GM12878 (cell line): ENCODE results near the gene EIF4E2.
A peak's percentile ranks its signal among the peaks of the same experiment; 100 is the strongest.

Experiments used
- BACH1 ChIP-seq: fragments of 450-650 bp; IDR thresholded peaks from 2 replicates; pipeline ENCODE4 v1.6.1; 2017; ENCODE audit warnings: mild to moderate bottlenecking, borderline replicate concordance
- EP300 ChIP-seq, 2 experiments: fragments of 150-350 bp in 1 of 2; IDR thresholded peaks; 2 replicates each; pipeline ENCODE4 v1.6.1; 2011 to 2012; ENCODE audit warnings: low read depth in 2 of 2, low read length in 2 of 2, borderline replicate concordance in 1 of 2, improper control_type of control experiment in 1 of 2, inconsistent platforms in 1 of 2; ENCODE audit not compliant: control insufficient read depth in 1 of 2
- KDM1A ChIP-seq: fragments of 200-600 bp; sonication (generic); IDR thresholded peaks from 2 replicates; pipeline ENCODE4 v1.6.1; 2016; ENCODE audit warnings: borderline replicate concordance
- MEF2A ChIP-seq: IDR thresholded peaks from 2 replicates; pipeline ENCODE4 v1.6.1; 2011; ENCODE audit warnings: low read depth, mild to moderate bottlenecking, low read length, moderate library complexity; ENCODE audit not compliant: insufficient read depth
- POLR2A ChIP-seq: IDR thresholded peaks from 2 replicates; pipeline ENCODE4 v1.6.1; 2011; ENCODE audit warnings: low read depth, mild to moderate bottlenecking, low read length
- SIN3A ChIP-seq: IDR thresholded peaks from 2 replicates; pipeline ENCODE4 v1.6.1; 2012; ENCODE audit warnings: low read depth, low read length, improper control_type of control experiment
- YBX1 ChIP-seq: fragments of 450-650 bp; IDR thresholded peaks from 2 replicates; pipeline ENCODE4 v1.6.1; 2016; ENCODE audit warnings: antibody characterized with exemption
- YY1 ChIP-seq: IDR thresholded peaks from 2 replicates; pipeline ENCODE4 v1.6.1; 2011; ENCODE audit warnings: low read depth, mild to moderate bottlenecking, low read length
- ZNF24 ChIP-seq: fragments of 450-650 bp; IDR thresholded peaks from 2 replicates; pipeline ENCODE4 v1.6.1; 2017; ENCODE audit warnings: antibody characterized with exemption, mild to moderate bottlenecking
- TF ChIP-seq, protein P1 (sequence below), 3 experiments: IDR thresholded peaks in 2 of 3; conservative IDR thresholded peaks in 1 of 3; 2 replicates each; pipeline ENCODE4 v1.5.1; 2011; ENCODE audit warnings: low read depth in 3 of 3, low read length in 3 of 3, mild to moderate bottlenecking in 3 of 3, control low read depth in 2 of 3, moderate library complexity in 2 of 3, inconsistent platforms in 1 of 3, mixed read lengths in 1 of 3; ENCODE audit not compliant: control insufficient read depth in 2 of 3, insufficient read depth in 1 of 3; ENCODE audit errors: extremely low read depth in 1 of 3
- TF ChIP-seq, protein P2 (sequence below): fragments of 150-350 bp; IDR thresholded peaks from 2 replicates; pipeline ENCODE4 v1.6.1; 2016; ENCODE audit warnings: low read depth, low read length

DNA sequence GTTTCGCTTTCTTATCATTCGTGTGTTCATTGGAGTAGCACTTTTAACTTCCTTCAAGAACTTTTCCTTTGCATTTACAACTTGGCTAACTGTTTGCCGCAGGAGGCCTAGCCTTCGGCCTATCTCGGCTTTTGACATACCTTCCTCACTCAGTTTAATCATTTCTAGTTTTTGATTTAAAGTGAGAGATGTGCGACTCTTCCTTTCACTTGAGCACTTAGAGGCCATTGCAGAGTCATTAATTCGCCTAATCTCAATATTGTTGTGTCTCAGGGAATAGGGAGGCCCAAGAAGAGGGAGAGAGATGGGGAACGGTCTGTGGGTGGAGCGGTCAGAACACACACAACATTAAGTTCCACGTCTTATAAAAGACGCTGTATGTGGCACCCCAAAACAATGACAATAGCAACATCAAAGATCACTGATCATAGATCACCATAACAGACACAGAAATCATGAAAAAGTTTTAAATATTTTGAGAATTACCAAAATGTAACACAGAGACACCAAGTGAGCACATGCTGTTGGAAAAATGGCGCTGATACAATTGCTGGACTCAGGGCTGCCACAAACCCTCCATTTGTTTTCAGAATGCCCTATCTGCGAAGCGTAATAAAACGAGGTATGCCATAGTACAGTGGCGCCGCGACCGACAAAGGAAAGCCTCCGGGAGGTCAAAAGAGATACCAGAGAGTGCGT lies 685 bp upstream of the EIF4E2 start:
- no peak for TF ChIP-seq MEF2A
- no peak for TF ChIP-seq ZNF24
- TF ChIP-seq YY1, result peak; percentile 67; the same call in 1 of the 2 replicates
- TF ChIP-seq YBX1, result no peak
- no peak for TF ChIP-seq BACH1
- TF ChIP-seq EP300 (IDR thresholded peaks at IDR 0.05; ENCODE audit: borderline replicate concordance in 1 of 2, control insufficient read depth in 1 of 2, low read depth in 2 of 2, low read length in 2 of 2), result no peak
- TF ChIP-seq, protein P1, sequence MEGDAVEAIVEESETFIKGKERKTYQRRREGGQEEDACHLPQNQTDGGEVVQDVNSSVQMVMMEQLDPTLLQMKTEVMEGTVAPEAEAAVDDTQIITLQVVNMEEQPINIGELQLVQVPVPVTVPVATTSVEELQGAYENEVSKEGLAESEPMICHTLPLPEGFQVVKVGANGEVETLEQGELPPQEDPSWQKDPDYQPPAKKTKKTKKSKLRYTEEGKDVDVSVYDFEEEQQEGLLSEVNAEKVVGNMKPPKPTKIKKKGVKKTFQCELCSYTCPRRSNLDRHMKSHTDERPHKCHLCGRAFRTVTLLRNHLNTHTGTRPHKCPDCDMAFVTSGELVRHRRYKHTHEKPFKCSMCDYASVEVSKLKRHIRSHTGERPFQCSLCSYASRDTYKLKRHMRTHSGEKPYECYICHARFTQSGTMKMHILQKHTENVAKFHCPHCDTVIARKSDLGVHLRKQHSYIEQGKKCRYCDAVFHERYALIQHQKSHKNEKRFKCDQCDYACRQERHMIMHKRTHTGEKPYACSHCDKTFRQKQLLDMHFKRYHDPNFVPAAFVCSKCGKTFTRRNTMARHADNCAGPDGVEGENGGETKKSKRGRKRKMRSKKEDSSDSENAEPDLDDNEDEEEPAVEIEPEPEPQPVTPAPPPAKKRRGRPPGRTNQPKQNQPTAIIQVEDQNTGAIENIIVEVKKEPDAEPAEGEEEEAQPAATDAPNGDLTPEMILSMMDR (IDR thresholded peaks at IDR 0.05 in 2 of 3, conservative IDR thresholded peaks at IDR 0.05 in 1 of 3; ENCODE audit: control insufficient read depth in 2 of 3, extremely low read depth in 1 of 3, insufficient read depth in 1 of 3, low read depth in 3 of 3, low read length in 3 of 3), result no peak
- TF ChIP-seq, protein P2, sequence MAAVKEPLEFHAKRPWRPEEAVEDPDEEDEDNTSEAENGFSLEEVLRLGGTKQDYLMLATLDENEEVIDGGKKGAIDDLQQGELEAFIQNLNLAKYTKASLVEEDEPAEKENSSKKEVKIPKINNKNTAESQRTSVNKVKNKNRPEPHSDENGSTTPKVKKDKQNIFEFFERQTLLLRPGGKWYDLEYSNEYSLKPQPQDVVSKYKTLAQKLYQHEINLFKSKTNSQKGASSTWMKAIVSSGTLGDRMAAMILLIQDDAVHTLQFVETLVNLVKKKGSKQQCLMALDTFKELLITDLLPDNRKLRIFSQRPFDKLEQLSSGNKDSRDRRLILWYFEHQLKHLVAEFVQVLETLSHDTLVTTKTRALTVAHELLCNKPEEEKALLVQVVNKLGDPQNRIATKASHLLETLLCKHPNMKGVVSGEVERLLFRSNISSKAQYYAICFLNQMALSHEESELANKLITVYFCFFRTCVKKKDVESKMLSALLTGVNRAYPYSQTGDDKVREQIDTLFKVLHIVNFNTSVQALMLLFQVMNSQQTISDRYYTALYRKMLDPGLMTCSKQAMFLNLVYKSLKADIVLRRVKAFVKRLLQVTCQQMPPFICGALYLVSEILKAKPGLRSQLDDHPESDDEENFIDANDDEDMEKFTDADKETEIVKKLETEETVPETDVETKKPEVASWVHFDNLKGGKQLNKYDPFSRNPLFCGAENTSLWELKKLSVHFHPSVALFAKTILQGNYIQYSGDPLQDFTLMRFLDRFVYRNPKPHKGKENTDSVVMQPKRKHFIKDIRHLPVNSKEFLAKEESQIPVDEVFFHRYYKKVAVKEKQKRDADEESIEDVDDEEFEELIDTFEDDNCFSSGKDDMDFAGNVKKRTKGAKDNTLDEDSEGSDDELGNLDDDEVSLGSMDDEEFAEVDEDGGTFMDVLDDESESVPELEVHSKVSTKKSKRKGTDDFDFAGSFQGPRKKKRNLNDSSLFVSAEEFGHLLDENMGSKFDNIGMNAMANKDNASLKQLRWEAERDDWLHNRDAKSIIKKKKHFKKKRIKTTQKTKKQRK, result no peak
- TF ChIP-seq KDM1A, result no peak
- no peak for TF ChIP-seq SIN3A
- TF ChIP-seq POLR2A, result no peak
